ENCODE measurements around the gene PRIM2.
"Not testable (repeated sequence)": the region's sequence is repeated elsewhere in the genome, so short reads cannot be mapped to it uniquely, and the experiment has no call there.

DNA sequence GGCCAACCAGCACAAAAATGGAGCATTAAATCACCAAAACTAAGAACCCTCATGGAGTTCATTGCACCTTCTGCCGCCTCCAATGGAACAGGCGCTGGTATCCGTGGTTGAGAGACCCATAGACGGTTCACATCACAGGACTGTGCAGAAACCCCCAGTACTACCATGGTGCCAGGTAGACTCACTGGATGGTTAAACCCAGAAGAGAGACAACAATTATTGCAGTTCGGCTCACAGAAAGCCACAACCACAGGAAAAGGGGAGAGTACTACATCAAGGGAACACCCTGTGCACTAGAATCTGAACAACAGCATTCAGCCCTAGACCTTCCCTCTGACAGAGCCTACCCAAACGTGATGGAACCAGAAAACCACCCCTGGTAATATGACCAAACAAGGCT, 301.5 kb downstream of the PRIM2 start:
- TF ChIP-seq, protein P1, sequence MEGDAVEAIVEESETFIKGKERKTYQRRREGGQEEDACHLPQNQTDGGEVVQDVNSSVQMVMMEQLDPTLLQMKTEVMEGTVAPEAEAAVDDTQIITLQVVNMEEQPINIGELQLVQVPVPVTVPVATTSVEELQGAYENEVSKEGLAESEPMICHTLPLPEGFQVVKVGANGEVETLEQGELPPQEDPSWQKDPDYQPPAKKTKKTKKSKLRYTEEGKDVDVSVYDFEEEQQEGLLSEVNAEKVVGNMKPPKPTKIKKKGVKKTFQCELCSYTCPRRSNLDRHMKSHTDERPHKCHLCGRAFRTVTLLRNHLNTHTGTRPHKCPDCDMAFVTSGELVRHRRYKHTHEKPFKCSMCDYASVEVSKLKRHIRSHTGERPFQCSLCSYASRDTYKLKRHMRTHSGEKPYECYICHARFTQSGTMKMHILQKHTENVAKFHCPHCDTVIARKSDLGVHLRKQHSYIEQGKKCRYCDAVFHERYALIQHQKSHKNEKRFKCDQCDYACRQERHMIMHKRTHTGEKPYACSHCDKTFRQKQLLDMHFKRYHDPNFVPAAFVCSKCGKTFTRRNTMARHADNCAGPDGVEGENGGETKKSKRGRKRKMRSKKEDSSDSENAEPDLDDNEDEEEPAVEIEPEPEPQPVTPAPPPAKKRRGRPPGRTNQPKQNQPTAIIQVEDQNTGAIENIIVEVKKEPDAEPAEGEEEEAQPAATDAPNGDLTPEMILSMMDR (IDR thresholded peaks at IDR 0.05) = not testable (repeated sequence)
- not testable (repeated sequence) for TF ChIP-seq POLR2A (IDR thresholded peaks at IDR 0.05)
